GM18951 (cell line): ENCODE data around the gene SLC30A3.
A peak's percentile ranks its signal among the peaks of the same experiment; 100 is the strongest.

Experiments used
- POLR2A ChIP-seq: IDR thresholded peaks from 4 replicates; pipeline ENCODE4 v1.6.1; 2011; ENCODE audit warnings: mild to moderate bottlenecking; ENCODE audit not compliant: insufficient read length, insufficient read depth; ENCODE audit errors: extremely low read depth
- in situ Hi-C: fragments of 300-500 bp; cut with MboI; formaldehyde crosslinking; loops from one replicate; pipeline ENCODE4 v1.12.0; 2022; ENCODE audit warnings: low sequenced_read_pairs, mixed read lengths, inconsistent platforms; ENCODE audit not compliant: unreplicated experiment

Gene SLC30A3

DNA sequence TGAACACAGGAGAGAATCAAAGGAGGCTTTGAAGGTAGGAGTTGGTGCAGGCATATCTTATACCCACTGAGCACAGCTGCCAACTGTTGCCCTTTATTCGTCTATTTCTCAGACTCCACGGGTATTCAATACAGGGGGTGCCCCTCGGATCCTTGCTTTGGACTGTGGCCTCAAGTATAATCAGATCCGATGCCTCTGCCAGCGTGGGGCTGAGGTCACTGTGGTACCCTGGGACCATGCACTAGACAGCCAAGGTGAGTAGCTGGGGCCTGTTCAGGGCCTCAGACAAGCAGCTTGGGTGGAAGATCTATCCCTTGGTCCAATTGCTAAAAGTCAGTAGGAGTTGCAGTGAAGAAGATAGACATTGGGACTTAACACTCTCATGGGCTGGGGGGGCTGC lies 40.4 kb downstream of the SLC30A3 start:
- TF ChIP-seq POLR2A = no peak
- in situ Hi-C loops = no loop called here

GRCh38 chr2:27221166-27221565 lies 41.7 kb downstream of the SLC30A3 start:
- TF ChIP-seq POLR2A = no peak
- in situ Hi-C loops = no loop called here

GRCh38 chr2:27220091-27220490 lies 42.8 kb downstream of the SLC30A3 start:
- in situ Hi-C loops = no loop called here
- no peak for TF ChIP-seq POLR2A

GRCh38 chr2:27219091-27219490 lies 43.8 kb downstream of the SLC30A3 start:
- TF ChIP-seq POLR2A = no peak
- in situ Hi-C loops = no loop called here

DNA sequence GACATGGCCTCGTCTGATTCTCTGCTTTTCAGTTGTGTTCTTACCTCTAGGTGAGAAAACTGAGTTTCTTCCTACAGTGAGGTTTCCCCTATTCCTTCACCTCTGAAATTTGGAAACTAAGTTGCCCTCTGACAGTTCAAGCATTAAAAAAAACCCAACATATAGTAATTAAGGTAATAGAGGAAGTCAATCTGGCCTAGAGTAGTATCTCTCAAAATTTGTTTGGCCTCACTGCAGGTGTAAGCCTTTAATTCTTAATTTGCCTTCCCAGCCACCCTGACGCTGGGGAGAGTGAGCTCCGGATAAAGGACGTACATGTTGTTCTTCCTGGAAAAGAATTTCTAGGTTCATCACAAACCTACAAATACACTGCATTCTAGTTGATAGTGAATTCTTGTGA lies 44.2 kb downstream of the SLC30A3 start:
- TF ChIP-seq POLR2A = no peak
- in situ Hi-C loops = no loop called here

DNA sequence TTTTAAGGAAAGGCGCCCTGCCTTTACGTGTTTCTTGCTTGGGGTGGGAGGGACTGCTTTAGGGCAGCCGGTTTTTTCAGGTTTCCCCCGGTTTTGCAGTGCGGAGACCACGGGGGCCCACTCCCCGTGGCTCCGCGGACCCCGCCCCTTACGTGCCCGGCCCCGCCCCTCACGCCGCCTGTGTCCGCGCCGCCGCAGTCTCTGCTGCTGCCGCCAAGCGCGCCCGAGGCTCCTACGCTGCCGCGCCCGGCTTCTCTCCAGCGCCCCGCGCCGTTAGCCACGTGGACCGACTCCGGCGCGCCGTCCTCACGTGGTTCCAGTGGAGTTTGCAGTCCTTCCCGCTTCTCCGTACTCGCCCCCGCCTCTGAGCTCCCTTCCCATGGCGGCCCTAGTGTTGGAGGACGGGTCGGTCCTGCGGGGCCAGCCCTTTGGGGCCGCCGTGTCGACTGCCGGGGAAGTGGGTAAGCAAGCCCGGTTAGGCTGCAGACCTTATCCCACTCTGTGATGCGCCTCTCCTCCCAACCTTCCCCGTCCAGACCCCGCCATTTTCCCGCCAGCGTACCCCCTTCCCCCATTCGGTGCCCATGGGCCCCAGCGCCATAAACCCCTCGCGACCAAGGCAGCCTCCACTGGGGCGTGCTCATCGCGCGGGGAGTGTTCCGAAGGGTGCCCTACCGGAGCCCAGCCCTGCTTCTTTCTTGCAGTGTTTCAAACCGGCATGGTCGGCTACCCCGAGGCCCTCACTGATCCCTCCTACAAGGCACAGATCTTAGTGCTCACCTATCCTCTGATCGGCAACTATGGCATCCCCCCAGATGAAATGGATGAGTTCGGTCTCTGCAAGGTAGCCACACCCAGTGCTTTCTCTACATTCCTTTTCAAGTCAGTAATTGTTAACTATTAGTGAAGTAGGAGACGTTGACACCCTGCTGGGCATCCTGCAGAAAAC lies 45.4 kb downstream of the SLC30A3 start, which contains the start of gene CAD:
CAD (plus strand) TSS at position 197 of the 949 bp plus-strand sequence; CDS start at position 380, 183 bp downstream.
- peak; percentile 85 for TF ChIP-seq POLR2A

DNA sequence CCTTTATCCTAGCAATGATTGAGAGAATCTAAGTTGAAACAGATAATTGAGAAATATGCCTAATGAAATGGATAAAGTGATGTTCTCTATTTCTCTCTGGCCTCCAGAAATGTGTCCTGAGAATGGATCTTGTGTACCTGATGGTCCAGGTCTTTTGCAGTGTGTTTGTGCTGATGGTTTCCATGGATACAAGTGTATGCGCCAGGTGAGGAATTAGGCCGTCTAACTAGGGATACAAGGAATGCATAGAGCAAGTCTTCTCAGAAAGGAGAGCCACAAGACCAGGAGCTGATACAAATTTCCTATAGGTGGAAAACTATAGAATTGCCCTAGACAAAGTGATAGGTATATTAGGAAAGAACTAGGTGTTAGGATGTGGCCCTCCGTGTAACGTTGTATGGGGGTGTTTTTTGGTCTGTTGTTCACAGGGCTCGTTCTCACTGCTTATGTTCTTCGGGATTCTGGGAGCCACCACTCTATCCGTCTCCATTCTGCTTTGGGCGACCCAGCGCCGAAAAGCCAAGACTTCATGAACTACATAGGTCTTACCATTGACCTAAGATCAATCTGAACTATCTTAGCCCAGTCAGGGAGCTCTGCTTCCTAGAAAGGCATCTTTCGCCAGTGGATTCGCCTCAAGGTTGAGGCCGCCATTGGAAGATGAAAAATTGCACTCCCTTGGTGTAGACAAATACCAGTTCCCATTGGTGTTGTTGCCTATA lies 46.3 kb downstream of the SLC30A3 start:
- no peak for TF ChIP-seq POLR2A
- in situ Hi-C loops = no loop called here

More for the DNA sequence above, 45.4 kb downstream of the SLC30A3 start, which contains the start of gene CAD:
- in situ Hi-C loops = no loop called here

GRCh38 chr2:27214941-27215340 lies 47.9 kb downstream of the SLC30A3 start:
- in situ Hi-C loops = no loop called here
- TF ChIP-seq POLR2A = no peak

GRCh38 chr2:27212626-27213471 lies 50.0 kb downstream of the SLC30A3 start:
- in situ Hi-C loops = no loop called here
- TF ChIP-seq POLR2A = no peak

GRCh38 chr2:27211943-27212625 lies 50.8 kb downstream of the SLC30A3 start, which contains the start of the genes ATRAID and SLC5A6:
Gene ATRAID, plus strand, starts transcription at chr2:27212041. Its CDS starts 328 bp downstream, at chr2:27212369.
Gene SLC5A6, minus strand, starts transcription at chr2:27212268. Its CDS starts 4,618 bp downstream, at chr2:27207650.
- peak; percentile 94 for TF ChIP-seq POLR2A
- in situ Hi-C loops = no loop called here

DNA sequence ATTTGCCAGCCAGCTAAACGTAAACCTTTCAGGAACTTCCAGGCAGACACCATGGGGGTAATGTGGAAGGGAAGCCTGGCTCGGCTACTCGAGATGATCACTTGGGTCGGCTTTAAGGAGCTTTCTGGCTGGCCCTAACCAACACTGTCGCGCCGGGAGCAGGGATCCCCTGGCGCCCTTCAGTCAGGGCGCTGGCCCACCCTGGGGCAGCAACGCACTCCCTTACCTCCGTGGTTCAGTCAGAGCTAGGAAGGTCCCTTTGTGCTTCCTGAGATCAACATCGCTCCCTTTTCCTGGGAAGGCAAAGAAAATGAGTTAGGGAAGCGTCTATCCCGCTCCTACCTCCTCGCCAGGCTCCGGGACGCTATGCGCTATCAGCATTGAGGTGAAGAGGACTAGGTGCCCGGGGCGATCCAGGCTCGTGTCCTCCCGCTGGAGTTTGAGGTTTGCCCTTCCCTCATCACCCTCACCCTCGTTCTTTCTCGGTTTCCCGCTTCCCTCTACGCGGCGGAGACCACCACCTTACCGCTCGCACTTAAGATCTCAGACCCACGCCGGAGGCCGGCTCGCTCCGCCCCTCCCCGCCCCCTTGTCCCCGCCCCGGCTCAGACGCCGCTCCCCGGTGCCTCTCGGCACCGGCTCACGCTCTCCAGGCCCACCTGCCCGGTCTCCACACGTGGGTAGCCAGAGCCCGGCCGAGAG lies 51.5 kb downstream of the SLC30A3 start:
- in situ Hi-C loops = no loop called here
- TF ChIP-seq POLR2A = no peak

GRCh38 chr2:27209621-27210401 lies 53.0 kb downstream of the SLC30A3 start:
- in situ Hi-C loops = no loop called here
- TF ChIP-seq POLR2A = no peak
